HFFc6 (cell line): ENCODE data around the gene SLC45A2. TPM values are rescaled to one million over a fixed set of nuclear protein-coding genes. Genes with fewer than 3 reads are reported as not detected.

Source experiments
- DNase-seq: peaks from one replicate; pipeline ENCODE4 v3.0.0-alpha.2; 2018
- H3K27ac Mint-ChIP-seq: 2 replicates; pipeline ENCODE4 v1.8.0; 2020; ENCODE audit warnings: mild to moderate bottlenecking, mixed read lengths
- H3K27me3 Mint-ChIP-seq: 2 replicates; pipeline ENCODE4 v1.8.0; 2021; ENCODE audit warnings: mild to moderate bottlenecking, moderate library complexity, mixed read lengths; ENCODE audit not compliant: insufficient read depth
- H3K36me3 Mint-ChIP-seq: 2 replicates; pipeline ENCODE4 v1.8.0; 2021; ENCODE audit warnings: low read depth, mixed read lengths
- H3K4me1 Mint-ChIP-seq: 2 replicates; pipeline ENCODE4 v1.8.0; 2020; ENCODE audit warnings: low read depth, mixed read lengths
- H3K4me3 Mint-ChIP-seq: 2 replicates; pipeline ENCODE4 v1.8.0; 2020; ENCODE audit warnings: mild to moderate bottlenecking, moderate library complexity, mixed read lengths
- H3K9me3 Mint-ChIP-seq: 2 replicates; pipeline ENCODE4 v1.8.0; 2020; ENCODE audit warnings: mild to moderate bottlenecking, mixed read lengths
- total RNA-seq, 6 experiments: library from RNA; stranded (reverse); fragmentation: NEBNext Ultra II Directional; extraction: Animal tissue kit (Norgen Biotek cat#: 25700); gene quantifications; 2 replicates in 1 of 6; 3 replicates in 5 of 6; pipeline ENCODE4 v1.2.3, GENCODE V29; 2021
- TF ChIP-seq, protein P1 (sequence below): fragments of 200-600 bp; sonication (generic); IDR thresholded peaks from 2 replicates; pipeline ENCODE4 v1.5.0; 2021; ENCODE audit warnings: antibody characterized with exemption, mild to moderate bottlenecking

Gene SLC45A2
- total RNA-seq, 6 experiments from 2014 or later, result not detected

- Mint-ChIP-seq H3K36me3 (peaks cover 10% of the 10 kb centered on the region), H3K27me3 (no peaks in the 10 kb centered on the region), H3K27ac (peak within 1 kb of the TSS; percentile 83), H3K4me1 (peaks cover 76% of the 10 kb centered on the region), H3K4me3 (peak within 1 kb of the TSS; percentile 97), H3K9me3 (no peaks in the 10 kb centered on the region)
- DNase-seq, result peak; percentile 88
- TF ChIP-seq, protein P1, sequence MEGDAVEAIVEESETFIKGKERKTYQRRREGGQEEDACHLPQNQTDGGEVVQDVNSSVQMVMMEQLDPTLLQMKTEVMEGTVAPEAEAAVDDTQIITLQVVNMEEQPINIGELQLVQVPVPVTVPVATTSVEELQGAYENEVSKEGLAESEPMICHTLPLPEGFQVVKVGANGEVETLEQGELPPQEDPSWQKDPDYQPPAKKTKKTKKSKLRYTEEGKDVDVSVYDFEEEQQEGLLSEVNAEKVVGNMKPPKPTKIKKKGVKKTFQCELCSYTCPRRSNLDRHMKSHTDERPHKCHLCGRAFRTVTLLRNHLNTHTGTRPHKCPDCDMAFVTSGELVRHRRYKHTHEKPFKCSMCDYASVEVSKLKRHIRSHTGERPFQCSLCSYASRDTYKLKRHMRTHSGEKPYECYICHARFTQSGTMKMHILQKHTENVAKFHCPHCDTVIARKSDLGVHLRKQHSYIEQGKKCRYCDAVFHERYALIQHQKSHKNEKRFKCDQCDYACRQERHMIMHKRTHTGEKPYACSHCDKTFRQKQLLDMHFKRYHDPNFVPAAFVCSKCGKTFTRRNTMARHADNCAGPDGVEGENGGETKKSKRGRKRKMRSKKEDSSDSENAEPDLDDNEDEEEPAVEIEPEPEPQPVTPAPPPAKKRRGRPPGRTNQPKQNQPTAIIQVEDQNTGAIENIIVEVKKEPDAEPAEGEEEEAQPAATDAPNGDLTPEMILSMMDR, result no peak
These were observed 23.4 kb upstream of the SLC45A2 start, which contains the start of gene AMACR for GRCh38 chr5:34007621-34008600. Gene AMACR (minus strand): TSS chr5:34008050. CDS start chr5:34008019, 31 bp downstream.

DNA sequence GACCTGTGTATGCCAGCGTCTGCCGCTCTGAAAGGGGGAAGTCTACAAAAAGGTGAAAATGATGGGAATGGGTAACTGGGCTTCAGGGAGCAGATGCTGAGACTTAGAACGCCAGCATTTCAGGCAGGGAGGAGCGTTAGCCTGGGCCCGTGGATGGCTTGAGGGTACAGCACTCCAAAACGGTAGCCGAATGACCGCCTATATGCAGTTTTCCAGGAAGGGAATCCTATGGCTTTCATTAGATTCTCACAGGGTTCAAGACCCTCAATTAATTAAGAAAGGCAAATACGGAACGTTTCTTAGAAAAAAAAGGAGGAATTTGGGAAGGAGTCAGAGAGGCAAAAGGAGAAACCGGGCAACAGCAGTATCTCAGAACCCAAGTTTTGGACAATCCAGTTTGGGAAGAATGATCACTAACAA lies 22.7 kb upstream of the SLC45A2 start:
- no peak for DNase-seq
- Mint-ChIP-seq H3K4me1 (peaks cover 75% of the 10 kb centered on the region), H3K4me3 (peak overlapping the region; percentile 97), H3K27me3 (no peaks in the 10 kb centered on the region), H3K36me3 (peaks cover 16% of the 10 kb centered on the region), H3K27ac (peak overlapping the region; percentile 76), H3K9me3 (no peaks in the 10 kb centered on the region)
- TF ChIP-seq, protein P1, result no peak

GRCh38 chr5:34005681-34006080 lies 21.2 kb upstream of the SLC45A2 start:
- TF ChIP-seq, protein P1, result no peak
- DNase-seq, result no peak
- Mint-ChIP-seq H3K27me3 (no peaks in the 10 kb centered on the region), H3K36me3 (peaks cover 16% of the 10 kb centered on the region), H3K4me3 (no peak overlapping the region), H3K27ac (no peak overlapping the region), H3K4me1 (peaks cover 73% of the 10 kb centered on the region), H3K9me3 (no peaks in the 10 kb centered on the region)

DNA sequence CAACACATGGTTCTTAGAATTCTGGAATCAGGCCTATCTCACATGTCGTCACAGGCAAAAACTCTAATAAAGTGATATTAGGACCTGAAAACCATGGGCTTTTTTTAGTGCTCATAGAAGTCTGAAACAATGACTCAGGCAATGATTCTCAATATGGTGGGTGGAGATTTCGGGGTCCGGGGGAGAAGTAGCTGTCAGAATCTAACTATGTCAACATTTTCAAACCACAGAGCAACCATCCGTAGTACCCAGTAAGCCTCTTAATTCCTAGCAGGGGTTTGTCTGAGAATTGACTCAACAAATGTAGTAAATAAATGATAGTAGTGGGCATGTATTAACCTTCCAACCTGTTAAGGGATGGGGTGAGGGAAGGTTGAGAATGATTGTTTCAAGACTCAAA lies 20.7 kb upstream of the SLC45A2 start:
- H3K36me3 Mint-ChIP-seq, result peaks cover 16% of the 10 kb centered on the region
- H3K27ac Mint-ChIP-seq, result no peak overlapping the region
- no peaks in the 10 kb centered on the region for H3K9me3 Mint-ChIP-seq
- peaks cover 68% of the 10 kb centered on the region for H3K4me1 Mint-ChIP-seq
- no peak for DNase-seq
- TF ChIP-seq, protein P1, result no peak
- H3K4me3 Mint-ChIP-seq, result no peak overlapping the region
- no peaks in the 10 kb centered on the region for H3K27me3 Mint-ChIP-seq

GRCh38 chr5:34003941-34004340 lies 19.4 kb upstream of the SLC45A2 start:
- no peaks in the 10 kb centered on the region for H3K9me3 Mint-ChIP-seq
- H3K27ac Mint-ChIP-seq, result no peak overlapping the region
- TF ChIP-seq, protein P1, result no peak
- no peak overlapping the region for H3K4me3 Mint-ChIP-seq
- no peak for DNase-seq
- peaks cover 16% of the 10 kb centered on the region for H3K36me3 Mint-ChIP-seq
- H3K4me1 Mint-ChIP-seq, result peaks cover 60% of the 10 kb centered on the region
- no peaks in the 10 kb centered on the region for H3K27me3 Mint-ChIP-seq
